NCI-H2029 treated with DMSO at 0.1 percent for 48 hours (cell line): Measurements from ENCODE around the gene DPY19L1.
"Not testable (repeated sequence)": the region's sequence is repeated elsewhere in the genome, so short reads cannot be mapped to it uniquely, and the experiment has no call there.

ENCODE experiments used
- DNase-seq: peaks from one replicate; lab custom pipeline; 2025; lab: John Stamatoyannopoulos, UW

The DPY19L1 gene

GRCh38 chr7:34988442-34989125 lies 48.7 kb downstream of the DPY19L1 start:
- DNase-seq: not testable (repeated sequence)

DNA sequence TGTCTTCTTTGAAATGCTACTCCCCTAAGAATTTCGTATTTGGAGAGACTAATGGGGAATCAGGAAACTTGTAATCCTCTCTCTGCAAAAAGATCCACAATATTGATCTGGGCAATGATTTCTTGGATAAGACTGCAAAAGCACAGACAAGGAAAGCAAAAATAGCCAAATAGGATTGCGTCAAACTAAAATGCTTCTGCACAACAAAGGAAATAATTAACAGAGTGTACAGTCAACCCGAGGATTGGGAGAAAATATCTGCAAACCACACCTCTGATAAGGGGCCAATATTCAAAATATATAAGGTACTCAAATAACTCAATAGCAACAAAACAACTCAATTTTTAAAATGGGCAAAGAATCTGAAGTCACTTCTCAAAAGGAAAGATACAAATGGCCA lies 52.1 kb downstream of the DPY19L1 start:
- not testable (repeated sequence) for DNase-seq

GRCh38 chr7:34984140-34984539 lies 53.1 kb downstream of the DPY19L1 start:
- not testable (repeated sequence) for DNase-seq

- DNase-seq: no peak
These were observed 54.8 kb downstream of the DPY19L1 start for GRCh38 chr7:34982371-34983019.

DNA sequence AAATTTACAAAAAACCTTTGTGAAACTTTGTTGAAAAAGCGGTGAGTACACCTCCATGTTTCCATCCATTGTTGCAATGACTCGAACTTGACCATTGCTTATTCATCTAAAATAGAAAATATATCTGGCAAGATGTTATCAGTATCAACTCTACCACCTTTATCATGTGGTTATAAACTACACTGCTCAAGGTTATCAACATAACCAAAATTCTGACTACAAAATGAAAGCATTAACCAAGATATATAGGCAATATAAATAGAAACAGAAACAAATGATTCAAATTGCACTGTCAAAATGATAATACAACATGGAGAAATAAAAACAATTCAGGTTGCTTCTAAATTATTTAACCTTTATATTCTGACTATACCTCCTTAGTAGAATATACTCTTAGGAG lies 58.2 kb downstream of the DPY19L1 start:
- DNase-seq: not testable (repeated sequence)

- no peak for DNase-seq
These were observed 63.9 kb downstream of the DPY19L1 start for GRCh38 chr7:34973400-34973760.

DNA sequence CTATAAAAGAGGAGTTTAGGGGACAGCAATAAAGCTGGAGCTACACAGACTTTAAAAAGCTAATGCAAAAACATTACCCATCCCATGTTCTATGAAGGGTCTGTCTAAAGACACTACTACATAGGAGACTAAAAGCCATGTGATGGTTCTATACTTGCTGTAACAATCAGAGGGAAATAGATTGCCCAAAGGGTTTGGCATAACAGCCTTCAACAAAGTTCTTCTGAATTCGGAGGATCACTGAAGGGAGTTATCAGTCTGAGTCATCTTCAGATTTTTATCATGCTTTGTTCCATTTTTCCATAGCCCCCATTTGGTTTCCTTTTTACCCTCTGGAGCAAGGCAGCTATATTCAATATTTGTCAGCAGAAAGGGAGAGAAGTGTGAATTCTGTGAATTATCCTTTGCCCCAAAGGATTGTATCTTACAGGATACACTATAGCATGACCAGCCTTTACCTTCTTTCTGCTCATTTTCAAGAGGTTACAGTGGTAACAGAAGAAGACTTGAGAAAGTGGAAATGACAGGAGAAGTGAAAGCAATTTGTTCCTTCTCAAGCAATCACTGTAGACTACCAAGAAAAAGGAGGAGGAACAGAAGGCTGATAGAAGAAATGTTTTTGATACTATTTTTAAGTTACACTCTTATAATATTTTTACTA lies 64.4 kb downstream of the DPY19L1 start:
- not testable (repeated sequence) for DNase-seq

DNA sequence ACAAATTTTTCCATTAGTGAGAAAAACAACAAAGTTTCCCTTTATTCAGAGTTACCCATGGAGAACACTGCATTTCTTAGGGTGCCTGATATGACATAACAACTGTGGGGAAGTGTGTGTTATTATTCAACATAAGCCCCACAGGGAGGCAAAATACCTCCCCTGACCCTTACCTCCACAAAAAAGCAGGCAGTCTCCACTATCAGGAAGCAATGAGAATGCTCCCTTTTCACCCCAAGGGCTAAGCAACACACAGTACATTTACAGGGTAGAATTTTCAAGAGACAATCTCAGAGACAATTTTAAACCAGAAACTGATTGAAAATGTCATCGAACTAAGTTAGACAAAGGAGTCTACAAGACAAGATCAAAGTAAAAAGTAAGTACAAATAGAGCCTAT lies 69.5 kb downstream of the DPY19L1 start:
- not testable (repeated sequence) for DNase-seq

DNA sequence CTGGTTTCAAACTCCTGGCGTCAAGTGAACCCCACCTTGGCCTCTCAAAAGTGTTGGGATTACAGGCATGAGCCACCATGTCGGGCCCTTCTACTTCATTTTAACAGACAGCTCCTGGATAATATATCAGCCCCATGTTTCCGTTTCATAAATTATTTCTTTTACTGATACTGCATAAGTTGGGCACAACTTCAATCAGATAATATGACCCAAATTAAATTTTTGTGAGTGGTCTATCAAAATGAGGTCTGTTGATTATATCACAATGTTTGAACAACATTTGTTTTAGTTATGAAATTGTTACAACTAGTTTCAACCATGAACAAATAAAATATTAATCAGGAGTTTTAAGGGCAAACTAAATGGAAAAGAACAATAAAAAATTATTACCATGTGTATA lies 70.8 kb downstream of the DPY19L1 start:
- not testable (repeated sequence) for DNase-seq

- DNase-seq: no peak
These were observed 79.3 kb downstream of the DPY19L1 start for GRCh38 chr7:34958021-34958420.

DNA sequence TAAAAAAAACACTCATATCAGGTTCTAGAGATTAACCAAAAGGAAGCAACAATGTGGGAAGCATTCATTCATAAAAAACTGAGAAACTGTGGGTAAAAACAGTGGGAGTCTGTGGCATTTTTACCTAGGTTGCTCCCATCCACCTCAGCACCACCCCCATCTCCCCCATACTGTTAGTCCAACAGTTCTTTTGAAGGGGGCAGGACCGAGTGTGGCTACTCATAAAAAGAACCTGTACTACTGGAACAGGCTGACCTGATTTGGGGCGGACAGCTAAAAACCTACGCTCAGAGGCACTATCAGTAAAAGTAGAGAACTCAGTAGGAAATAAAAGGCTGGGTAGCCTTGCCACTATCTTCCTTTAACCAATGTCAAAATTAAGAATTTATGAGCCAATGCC lies 84.5 kb downstream of the DPY19L1 start:
- no peak for DNase-seq

GRCh38 chr7:34949361-34949760 lies 87.9 kb downstream of the DPY19L1 start:
- DNase-seq: no peak

- not testable (repeated sequence) for DNase-seq
These were observed 89.9 kb downstream of the DPY19L1 start for GRCh38 chr7:34947427-34947826.

DNA sequence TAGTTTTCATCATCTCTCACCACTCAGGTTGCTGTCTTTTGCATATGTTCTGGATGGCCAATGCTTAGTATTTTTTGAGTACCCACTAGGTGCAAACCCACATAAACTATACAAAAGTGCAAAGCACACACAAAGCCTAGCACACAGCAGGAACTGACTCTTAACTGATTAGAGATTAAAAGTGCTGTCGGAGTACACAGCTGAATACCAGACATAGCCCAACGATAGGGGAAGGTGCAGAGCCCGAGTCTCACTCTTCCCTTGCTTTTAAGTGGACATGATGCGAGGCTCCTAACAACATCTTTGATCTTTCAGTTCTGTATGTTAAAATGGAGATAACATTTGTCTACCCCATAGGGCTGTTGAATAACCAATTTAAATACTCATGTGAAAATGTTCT lies 90.8 kb downstream of the DPY19L1 start:
- DNase-seq: no peak

DNA sequence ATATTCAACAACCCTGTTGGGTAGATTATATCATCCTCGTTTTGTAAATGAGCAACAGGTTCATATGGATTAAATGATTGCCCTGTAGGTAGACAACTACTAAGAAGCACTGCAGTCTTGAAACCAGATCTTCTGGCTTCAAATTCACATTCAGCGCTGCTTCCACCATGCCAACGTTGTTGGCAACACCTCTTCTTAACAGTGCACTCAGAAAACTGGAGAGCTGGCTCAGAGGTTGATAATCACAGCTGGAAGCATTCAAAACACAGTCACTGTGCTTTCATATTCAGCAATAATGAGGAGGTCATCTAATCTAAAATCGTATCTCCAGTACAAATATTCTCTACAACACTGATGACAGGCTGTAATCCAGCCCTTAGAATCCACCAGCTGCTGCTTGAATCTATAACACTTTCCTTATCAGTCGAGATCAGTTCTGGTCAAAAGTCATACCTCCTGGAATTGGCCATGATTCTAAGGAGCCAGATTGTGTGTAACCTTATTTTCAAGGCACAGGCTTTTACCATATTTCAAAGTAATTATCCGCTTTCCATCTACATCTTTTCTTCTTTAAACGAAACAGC lies 91.3 kb downstream of the DPY19L1 start:
- DNase-seq: not testable (repeated sequence)

DNA sequence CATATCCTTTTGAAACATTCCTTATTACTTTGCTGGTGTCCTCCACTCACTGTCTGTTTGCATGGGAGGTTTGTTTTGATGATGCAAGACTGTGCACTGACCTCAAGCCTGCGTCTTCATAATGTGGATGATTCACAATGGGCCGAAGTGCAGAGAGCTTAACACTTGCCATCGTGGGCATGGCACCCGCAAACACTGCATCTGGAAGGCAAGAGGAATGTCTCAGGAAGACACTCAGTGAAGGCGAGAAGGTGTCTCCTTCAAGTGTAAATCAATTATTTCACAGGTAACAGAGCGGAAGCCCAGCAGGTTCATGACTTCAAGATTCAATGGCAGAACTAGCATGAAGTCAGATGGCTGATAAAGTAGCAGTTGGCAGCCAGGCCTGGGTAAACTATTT lies 98.1 kb downstream of the DPY19L1 start:
- no peak for DNase-seq

GRCh38 chr7:34935735-34936165 lies 101.5 kb downstream of the DPY19L1 start:
- not testable (repeated sequence) for DNase-seq

DNA sequence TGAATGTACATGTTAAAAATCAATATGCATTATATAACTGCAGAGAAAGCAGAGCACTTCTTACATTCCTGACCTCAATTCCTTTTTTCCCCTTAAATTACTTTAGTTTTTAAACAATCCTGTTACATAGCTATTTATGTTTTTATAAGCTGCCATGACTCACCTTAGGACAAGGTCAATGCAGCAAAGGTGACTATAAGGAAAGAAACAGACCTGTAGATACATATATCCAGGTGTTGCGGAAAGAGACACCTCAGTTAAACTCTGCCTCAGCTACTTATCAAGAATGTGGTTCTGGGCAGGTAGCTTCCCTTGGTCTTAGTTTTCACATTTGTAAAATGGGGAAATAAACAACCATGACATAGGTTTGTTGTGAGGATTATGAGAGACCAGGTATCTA lies 105.5 kb downstream of the DPY19L1 start:
- DNase-seq: no peak

- DNase-seq: not testable (repeated sequence)
These were observed 107.5 kb downstream of the DPY19L1 start for GRCh38 chr7:34929783-34930182.

DNA sequence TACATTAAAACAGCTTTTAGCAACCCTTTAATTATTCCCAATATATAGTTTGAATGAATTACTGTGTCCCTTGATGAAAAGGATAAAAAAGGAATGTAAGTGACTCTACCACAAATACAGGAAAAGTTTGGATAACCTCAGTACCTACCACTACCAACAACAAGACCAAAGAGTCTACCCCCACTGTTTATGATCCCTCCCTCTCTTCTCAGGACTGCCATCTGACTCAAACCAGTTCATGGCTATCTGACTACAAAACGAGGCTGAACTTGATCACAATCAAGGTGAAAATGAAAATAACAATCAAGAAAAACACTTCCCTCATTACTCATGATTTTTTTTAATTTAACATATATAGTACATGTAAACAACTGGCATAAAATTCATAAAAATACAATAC lies 108.7 kb downstream of the DPY19L1 start:
- DNase-seq: no peak

DNA sequence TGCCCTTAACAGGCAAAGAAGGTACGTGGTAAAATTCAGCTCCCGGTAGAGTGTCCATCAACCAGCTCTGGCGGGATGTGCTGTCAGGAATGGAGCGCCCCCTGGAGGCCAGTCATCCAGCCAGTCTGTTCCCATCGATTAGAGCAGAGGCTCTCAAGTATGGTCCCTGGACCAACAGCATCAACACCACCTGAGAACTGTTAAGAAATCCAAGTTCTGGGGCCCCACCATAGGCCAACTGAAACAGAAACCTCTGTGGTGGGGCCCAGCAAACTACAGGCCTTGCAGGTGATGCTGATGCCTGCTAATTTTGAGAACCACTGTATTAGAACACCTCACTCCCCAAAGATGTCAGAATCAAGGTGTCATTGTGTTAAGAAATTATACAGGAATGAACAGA lies 109.2 kb downstream of the DPY19L1 start:
- DNase-seq: no peak

DNA sequence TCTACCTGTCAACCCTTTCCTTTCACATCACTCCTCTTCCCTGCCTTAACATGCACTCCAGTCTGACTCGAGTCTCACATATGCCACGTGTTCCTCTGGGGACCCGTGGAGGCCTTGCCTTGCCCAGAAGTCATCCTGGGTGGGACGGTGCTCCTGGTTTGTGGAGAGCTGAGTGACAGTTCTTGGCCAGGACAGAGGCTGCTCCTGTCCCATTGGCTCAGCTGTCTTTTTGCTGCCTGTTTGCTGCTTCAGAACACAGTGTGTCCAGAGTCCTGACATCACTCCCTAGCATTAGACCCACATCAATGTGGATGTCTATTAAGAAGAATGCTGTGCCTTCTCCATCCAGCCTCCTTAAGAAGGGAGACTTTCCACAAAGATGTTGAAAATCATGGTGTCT lies 116.8 kb downstream of the DPY19L1 start:
- DNase-seq: not testable (repeated sequence)

DNA sequence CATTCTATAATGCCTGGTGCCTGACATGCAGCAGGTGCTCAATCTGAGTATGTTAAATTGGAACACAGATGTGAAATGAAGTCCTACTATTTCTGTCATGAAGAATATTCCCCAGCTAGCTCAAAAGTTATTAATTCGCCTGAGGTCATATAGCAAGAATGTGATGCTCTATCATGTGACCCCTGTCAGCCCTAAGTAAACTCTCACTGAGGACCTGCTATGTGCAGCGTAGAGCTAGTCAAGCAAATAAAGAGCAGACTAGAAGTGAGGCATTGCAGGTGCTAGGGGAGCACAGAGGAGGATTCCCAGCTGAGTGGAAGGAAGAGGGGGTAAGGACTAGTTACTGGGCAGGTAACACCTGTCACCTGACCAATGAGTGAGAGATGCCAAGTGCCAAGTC lies 118.2 kb downstream of the DPY19L1 start:
- DNase-seq: not testable (repeated sequence)
